GM12873 (cell line): ENCODE results near the gene WRNIP1.

Experiments
- TF ChIP-seq, protein P1 (sequence below): IDR thresholded peaks from 2 replicates; pipeline ENCODE4 v1.5.1; 2012; ENCODE audit warnings: low read depth, mild to moderate bottlenecking, moderate library complexity, low read length, control low read depth; ENCODE audit not compliant: insufficient read depth; ENCODE audit errors: missing control alignments

WRNIP1 gene

DNA sequence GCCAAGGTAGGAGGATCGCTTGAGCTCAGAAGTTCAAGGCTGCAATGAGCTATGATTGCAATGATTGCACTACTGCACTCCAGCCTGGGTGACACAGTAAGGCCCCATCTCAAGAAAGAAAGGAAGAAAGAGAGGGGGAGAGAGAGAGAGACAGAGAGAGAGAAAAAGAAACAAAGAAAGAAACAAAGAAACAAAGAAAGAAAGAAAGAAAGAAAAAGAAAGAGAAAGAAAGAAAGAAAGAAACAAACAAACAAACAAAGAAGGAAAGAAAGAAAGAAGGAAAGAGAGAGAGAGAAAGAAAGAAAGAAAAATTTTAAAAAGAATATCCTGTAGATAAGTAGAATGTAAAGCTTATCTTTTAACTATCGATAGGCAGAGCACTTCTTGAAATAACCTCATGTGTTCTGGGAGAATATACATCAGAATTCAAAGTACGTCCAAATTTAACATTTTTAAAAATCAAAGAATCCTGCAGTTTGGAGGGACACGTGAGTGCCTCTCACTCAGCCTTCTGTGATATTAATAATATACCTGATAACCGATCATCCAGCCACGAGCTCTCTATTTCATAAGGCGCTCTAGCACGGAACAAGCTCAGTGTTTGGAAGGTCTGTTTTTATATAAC lies 39.7 kb upstream of the WRNIP1 start:
- TF ChIP-seq, protein P1, sequence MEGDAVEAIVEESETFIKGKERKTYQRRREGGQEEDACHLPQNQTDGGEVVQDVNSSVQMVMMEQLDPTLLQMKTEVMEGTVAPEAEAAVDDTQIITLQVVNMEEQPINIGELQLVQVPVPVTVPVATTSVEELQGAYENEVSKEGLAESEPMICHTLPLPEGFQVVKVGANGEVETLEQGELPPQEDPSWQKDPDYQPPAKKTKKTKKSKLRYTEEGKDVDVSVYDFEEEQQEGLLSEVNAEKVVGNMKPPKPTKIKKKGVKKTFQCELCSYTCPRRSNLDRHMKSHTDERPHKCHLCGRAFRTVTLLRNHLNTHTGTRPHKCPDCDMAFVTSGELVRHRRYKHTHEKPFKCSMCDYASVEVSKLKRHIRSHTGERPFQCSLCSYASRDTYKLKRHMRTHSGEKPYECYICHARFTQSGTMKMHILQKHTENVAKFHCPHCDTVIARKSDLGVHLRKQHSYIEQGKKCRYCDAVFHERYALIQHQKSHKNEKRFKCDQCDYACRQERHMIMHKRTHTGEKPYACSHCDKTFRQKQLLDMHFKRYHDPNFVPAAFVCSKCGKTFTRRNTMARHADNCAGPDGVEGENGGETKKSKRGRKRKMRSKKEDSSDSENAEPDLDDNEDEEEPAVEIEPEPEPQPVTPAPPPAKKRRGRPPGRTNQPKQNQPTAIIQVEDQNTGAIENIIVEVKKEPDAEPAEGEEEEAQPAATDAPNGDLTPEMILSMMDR = no peak

DNA sequence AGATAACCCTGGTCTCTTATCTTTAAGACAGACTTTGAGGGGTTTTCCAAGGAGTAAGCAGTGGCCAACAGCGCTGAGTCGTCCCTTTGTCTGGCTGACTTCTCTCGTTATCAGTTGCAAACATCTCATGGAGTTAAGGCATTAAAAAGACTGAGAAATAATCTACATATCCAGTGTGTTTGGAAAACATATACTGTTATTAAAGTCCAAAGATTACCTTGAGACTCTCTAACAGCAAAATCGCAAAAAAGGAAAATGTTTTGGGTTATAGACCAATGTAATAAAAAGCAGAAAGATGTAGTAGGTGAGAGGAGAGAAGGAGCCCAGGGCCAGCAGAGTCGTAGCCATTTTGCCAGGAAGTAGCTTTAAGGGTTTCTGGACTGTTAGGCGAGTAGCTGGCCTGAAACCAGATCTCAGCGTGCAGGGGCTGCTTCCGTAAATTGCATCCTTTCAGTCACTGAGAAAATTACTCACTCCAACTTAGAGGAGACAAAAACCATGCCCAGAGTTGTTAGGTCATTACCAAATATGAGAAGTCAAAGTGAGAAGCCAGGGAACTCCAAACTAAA lies 39.1 kb upstream of the WRNIP1 start:
- TF ChIP-seq, protein P1 = no peak

GRCh38 chr6:2729921-2730320 lies 35.3 kb upstream of the WRNIP1 start:
- TF ChIP-seq, protein P1 = no peak

DNA sequence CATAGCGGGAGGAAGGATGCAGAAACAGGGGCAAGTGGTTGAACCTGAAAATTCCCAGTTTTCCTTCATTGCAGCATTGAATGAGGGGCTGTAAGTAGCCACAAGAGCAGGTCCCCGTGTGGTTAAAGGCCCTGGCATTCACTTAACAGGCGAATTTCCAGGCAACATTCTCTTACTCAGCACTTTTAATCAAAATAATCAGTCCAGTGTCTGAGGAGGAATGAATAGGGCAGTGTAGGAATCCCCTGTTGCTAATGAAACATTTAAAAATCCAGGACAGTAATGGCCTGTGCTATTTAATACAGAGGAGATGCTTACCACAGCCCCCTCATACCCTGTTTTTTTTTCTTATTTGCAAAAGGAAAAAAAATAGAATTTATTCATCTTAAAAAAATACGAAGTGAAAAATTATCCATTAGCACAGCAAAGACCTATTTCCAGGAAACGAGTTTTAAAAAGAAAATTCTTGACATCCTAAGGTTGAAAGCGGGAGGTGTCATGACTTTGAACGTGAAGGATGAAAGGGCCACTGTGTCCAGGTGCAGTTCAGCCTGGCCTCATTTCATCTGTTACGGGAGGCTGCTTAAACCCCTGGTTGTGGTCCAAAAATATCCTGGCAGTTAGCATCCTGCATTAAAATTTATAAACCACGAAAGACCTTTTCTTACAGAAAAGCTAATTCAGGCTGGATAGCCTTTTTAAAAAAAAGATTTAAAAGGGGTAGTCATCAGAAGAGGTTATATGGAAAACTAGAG lies 34.7 kb upstream of the WRNIP1 start:
- TF ChIP-seq, protein P1 = no peak

- TF ChIP-seq, protein P1 = no peak
Measured at GRCh38 chr6:2731281-2731909, 33.8 kb upstream of the WRNIP1 start.

GRCh38 chr6:2732503-2733089 lies 32.6 kb upstream of the WRNIP1 start:
- TF ChIP-seq, protein P1 = no peak

- TF ChIP-seq, protein P1 = no peak
Measured at GRCh38 chr6:2733324-2733723, 31.9 kb upstream of the WRNIP1 start.
